CD4-positive, alpha-beta T cell treated with Interleukin-15 for 1 hour (primary cell): ENCODE measurements around the gene CNTN3.

Experiments used
- DNase-seq: peaks from one replicate; pipeline ENCODE4 v3.0.0-alpha.2; 2020

The CNTN3 gene

DNA sequence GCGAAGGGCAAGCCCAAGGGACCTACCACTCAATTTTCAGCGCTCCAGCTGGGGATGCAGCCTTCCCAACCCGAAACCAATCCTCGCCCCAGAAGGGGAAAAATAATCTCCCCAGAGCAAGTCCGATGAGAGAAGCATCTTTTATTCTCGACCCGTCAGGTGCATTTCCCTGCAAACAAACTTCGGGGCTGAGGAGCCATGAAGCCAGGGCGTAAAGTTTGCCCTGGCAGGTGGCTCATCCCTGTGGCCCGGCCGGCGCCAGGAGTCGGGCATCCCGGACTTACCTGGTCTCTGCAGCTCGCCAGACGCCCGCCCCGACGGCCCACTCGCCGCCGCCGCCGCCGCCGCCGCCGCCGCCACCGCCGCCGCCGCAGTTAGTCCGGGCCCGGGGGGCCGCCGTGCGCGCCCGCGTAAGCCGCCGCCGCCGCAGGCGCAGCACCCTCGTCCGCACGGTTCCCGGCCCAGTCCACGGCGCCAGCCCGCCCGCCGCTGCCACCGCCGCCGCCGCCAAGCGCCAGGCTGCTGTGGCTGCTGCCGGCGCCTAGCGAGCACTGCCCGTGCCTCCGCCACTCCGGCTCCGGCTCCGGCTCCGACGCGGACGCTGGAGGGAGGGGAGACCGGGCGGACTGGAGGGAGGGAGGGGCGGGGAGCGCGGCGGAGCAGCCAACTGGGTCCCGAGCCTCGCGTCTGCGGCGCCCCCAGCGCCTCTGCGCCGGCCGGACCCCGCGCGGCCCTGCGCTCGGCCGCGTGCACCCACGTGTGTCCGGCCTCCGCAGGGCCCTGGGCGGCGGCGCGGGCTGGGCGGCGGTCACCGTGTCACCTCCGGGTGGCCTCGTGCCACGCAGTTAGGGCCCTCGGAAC, at the start of gene CNTN3:
TSS of gene CNTN3 (minus strand) at position 553 of the 861 bp plus-strand sequence. CDS start 93,547 bp downstream, outside the sequence.
- no peak for DNase-seq

DNA sequence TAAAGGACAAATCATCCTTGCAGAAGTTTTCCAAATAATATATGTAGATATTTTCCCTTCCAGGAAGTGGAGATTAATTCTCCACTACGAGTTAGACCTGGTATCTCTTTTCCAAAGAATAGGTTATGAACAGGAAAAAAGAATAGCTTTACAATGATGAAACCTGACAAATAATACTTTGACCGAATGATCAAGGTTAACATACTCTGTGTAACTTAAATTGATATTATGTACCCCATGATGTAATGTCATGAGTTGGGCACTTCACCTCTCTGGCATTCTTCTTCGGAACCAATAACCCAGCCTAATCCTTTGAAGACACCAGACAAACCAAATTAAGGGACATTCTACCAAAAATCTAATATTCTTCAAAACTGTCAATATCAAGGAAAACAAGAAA, 48.7 kb upstream of the CNTN3 start:
- DNase-seq, result no peak

DNA sequence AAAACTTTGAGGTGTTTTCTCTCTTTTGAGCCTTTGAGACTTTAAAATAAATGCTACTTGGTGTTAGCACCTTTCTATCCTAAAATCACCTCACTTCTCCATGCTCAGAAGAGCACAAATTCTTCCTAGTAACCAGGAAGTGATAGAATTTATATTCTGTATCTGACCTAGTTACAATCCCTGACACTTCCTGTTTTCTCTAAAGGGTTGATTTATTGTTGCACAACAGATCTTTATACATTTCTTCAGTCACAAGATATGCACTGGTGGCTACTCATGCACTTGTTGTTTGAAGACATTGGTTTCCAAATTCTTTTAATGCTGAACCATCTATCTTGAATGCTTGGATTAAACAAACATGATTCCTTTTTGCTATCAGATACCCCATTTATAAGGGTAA, 47.2 kb upstream of the CNTN3 start:
- no peak for DNase-seq

GRCh38 chr3:74651885-74652284, 37.4 kb upstream of the CNTN3 start:
- DNase-seq, result no peak

- no peak for DNase-seq
Observed at GRCh38 chr3:74651292-74651691, 36.8 kb upstream of the CNTN3 start.

GRCh38 chr3:74648107-74648506, 33.6 kb upstream of the CNTN3 start:
- no peak for DNase-seq

- no peak for DNase-seq
Observed at GRCh38 chr3:74646094-74646493, 31.6 kb upstream of the CNTN3 start.

DNA sequence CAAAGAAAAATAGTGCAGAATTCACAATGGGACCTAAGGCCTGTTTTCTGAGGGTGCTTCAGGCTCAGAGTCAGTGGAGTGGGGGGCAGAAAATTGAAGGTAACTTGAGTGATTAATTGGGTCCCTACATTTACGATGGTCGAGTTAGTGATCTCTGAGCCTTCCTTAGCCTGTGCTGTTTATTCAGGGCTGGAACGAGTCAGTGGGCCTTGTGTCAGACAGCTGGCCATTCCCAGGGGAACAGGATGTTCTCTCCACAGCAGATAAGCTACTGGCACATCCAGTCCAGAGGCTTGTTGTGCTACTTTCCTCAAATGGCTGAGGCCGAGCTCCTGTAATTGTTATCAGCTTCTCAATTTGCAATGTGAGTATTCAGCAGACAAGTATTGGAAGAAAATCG, 29.2 kb upstream of the CNTN3 start:
- DNase-seq, result no peak

DNA sequence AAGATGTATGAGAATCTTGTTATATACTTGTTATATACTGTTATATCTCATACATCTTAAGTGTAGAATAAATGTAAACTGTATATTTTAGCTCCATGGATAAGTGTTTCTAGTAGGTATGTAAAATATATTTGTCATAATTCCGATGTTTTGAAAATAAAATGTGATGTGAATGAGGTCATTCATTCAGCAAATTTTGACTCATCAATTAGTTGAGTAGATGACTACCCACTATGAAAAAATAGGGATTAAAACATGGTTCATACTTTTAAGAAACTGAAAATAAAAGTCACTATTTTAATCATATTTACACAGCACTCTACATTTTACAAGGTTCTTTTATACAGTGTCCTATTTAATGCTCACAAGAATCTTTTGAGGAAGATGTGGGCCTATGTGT, 28.4 kb upstream of the CNTN3 start:
- DNase-seq, result no peak

DNA sequence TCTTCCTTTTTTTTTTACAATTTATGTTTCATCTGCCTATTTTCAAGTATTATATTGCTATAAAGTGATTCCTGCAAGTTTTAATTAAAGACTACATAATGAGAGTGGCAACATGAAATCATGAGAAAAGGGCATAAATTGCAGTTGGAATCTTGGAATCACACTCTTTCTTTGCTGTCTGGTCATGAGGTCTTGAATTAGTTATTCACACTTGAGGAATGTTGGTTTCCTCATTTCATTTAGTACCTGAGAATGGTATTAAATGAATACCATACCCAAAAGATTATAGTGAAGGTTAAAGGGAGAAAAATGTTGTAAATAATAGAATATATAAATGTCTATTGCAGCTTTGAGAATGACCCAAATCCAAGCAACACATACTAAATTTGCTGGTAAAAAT, 25.8 kb upstream of the CNTN3 start:
- no peak for DNase-seq

GRCh38 chr3:74639681-74640080, 25.2 kb upstream of the CNTN3 start:
- no peak for DNase-seq

DNA sequence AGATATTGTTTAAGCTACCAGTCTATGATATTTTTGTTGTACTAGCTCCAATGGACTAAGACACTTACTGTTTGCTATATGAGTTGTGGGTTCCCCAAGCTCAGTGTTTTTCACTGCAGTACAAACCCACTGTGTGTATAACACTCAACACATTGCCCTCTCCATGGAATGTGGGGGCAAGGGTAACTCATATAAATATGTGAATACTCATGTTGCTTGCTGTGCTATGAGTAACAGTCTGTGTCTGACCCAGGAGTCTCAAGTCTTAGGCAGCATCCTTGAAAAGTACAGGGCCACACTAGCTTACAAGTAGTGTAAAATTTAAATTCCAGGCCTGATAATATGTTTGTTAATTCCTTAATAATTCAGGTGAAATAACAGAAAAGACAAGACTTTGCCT, 22.5 kb upstream of the CNTN3 start:
- no peak for DNase-seq

GRCh38 chr3:74633021-74633420, 18.6 kb upstream of the CNTN3 start:
- DNase-seq, result no peak

GRCh38 chr3:74631351-74632140, 17.1 kb upstream of the CNTN3 start:
- DNase-seq, result no peak

- no peak for DNase-seq
Observed at GRCh38 chr3:74630602-74631001, 16.1 kb upstream of the CNTN3 start.

GRCh38 chr3:74626011-74626410, 11.6 kb upstream of the CNTN3 start:
- DNase-seq, result no peak

DNA sequence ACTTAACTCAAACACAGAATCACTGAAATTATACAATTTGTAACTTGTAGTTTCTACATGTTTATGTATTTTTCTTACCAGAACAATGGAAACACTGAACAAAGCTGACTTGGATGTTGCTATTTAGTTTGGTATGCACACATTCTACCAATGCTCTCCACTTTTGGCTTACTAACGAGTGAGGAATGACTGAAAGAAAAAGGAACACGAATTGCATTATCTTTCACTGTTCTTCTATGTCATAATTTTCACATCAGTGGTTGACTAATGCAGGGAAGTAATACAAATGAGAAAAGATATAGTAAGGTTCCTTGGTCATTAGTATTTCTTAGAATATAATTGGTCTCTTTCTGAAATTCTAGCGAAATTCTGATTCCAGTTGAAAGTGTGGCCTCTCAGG, 9.8 kb upstream of the CNTN3 start:
- DNase-seq, result no peak

DNA sequence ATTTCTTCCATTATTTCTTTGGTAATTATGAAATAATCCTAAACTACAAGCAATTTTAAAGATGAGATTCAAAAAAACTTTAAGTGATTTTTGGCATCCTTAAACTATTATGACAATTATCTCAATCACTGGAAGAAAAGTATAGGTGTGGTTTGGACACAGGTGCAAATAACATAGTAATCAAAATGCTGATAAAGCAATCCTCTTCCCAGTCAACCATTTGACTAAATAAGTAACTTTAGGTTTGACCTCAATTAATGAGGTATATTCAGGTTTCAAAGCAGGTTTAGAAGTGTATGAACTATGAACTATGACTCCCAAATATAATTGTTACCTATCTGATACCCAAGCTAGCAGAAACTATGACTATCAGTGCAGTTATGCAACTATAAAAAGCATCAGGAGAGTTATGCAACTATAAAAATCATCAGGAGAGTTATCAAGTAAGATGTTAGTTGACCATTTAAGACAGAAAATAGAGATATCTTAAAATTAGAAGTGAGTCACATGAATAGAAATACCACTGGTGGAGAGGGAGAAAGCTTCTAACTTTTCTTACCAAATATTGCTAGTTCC, 8.9 kb upstream of the CNTN3 start:
- DNase-seq, result no peak

DNA sequence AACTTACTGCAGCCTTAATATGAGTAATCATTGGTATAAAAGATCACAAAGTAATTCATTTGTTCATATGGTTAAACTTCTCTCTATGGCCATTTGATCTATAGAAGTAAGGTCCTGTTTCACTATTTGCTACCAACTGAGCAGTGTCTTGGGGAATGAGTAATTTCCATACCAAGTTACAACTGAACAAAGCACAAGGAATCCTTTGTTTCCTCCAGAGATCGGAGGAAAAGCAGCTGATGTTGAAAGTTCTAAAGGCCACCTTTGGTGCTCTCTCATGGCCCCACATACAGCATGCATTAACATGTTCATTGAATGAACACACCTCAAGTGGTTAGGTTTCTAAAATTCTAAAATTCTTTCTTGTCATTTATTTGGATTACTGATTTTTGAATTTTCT, 7.1 kb upstream of the CNTN3 start:
- no peak for DNase-seq

DNA sequence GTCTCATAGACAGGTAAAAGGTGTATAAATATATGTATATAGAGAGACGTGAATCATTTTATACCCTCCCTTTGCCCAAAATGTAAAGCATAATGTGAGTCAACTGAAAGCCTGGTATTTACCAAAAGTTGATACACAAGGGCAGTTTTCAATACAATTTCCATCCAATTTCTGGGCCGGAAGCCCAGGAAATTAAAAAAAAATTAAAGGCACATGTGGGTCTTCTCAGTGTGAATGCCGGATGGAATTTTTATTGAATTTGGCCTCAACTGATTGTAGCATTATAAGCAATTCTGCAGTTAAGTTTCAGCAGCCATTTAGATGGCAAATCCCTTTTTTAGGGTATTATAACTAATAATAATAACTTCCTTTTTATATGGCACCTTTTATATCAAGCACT, 3.3 kb upstream of the CNTN3 start:
- DNase-seq, result no peak

DNA sequence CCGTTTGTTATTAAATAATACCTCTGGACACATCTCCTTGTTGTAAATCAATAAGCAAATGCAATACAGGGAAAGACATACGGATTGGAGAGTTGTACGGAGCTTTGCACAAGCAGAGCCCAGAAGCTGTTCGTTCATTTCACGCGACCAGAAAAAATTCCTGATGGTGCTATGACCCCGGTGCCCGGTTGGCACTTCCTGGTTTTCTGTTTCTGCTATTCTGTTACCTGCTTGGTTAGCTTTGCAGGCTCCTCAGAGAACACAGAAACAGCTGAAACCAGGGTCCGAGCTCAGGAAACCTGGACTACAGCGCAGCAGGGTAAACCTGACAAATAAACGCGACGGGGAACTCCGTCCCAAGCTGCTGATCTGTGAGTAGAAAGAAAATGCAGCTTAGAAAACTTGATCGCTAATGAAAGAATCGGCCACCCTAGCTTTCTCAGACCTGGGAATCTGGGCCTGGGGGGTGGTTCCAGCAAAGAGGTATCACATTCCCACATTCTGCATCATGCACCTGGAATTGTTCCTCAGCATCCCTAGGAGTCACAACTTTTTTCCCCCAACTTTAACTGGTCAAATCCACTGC, 845 bp downstream of the CNTN3 start:
- DNase-seq, result no peak

GRCh38 chr3:74613060-74613459, 1.4 kb downstream of the CNTN3 start:
- DNase-seq, result no peak

GRCh38 chr3:74611206-74611605, 3.3 kb downstream of the CNTN3 start:
- DNase-seq, result no peak

DNA sequence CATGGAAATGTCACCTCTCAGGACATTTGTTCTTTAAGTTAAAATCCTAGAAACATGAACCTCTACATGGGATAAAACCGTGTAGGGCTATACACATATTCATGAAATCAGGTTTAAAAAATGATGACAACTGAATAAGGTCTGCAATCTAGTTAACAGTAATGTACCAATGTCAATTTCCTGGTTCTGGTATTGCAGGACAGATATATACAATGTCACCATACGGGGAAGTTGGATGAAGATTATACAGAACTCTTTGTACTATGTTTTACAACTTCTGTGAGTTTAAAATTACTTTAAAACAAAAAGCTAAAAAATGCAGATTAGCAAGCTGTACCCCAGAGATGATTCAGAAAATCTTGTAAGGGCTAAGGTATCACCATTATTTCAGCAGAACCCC, 6.7 kb downstream of the CNTN3 start:
- no peak for DNase-seq
